GM21360 (cell line): ENCODE results near the gene KRT38.
"Not testable (repeated sequence)": the region's sequence is repeated elsewhere in the genome, so short reads cannot be mapped to it uniquely, and the experiment has no call there.

Source experiments
- ATAC-seq: cut with Tn5 transposase; IDR thresholded peaks from one replicate; pipeline ENCODE4 v1.9.1; 2021; ENCODE audit warnings: mild to moderate bottlenecking, moderate library complexity; ENCODE audit not compliant: unreplicated experiment

KRT38 gene

GRCh38 chr17:41463746-41464145 is 23.0 kb upstream of the KRT38 start:
- no peak for ATAC-seq

DNA sequence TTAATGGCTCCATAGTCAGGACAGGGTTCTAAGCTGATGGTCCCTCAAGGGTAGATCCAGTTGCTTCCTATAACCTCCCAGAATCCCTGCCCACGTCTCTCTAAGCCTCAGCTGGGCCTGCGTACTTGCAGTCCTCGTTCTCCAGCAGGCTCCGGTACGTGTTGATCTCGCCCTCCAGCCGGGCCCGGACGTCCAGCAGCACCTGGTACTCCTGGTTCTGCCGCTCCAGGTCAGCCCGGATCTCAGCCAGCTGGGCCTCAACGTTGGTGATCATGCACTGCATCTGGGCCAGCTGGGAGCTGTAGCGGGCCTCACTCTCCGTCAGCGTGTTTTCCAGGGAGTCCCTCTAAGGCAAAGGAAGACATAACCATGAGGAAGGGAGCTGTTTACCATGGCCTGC is 21.9 kb upstream of the KRT38 start:
- ATAC-seq: no peak

- ATAC-seq: no peak
Measured at GRCh38 chr17:41457676-41458075, 16.9 kb upstream of the KRT38 start.

GRCh38 chr17:41456204-41456603 is 15.4 kb upstream of the KRT38 start:
- ATAC-seq: no peak

DNA sequence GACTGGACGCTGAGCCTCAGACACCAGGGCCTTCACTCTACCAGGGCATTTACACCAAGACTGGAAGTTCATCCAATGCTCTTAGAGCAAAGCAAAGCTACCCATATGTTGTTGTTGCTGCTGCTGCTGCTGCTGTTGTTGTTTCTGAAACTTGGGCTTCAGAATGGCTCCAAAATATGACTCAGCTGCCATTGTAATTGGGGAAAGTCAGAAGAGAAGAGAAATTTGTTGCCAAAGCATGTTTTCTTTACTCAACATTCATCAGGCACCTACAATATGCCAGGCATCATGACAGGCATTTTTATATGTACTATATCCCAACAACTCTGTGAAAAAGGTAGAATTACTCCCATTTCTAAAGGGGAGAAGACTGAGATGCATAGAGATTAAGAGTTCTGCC is 14.5 kb upstream of the KRT38 start:
- no peak for ATAC-seq

GRCh38 chr17:41453066-41453465 is 12.3 kb upstream of the KRT38 start:
- no peak for ATAC-seq

- no peak for ATAC-seq
Measured at GRCh38 chr17:41452281-41452680, 11.5 kb upstream of the KRT38 start.

DNA sequence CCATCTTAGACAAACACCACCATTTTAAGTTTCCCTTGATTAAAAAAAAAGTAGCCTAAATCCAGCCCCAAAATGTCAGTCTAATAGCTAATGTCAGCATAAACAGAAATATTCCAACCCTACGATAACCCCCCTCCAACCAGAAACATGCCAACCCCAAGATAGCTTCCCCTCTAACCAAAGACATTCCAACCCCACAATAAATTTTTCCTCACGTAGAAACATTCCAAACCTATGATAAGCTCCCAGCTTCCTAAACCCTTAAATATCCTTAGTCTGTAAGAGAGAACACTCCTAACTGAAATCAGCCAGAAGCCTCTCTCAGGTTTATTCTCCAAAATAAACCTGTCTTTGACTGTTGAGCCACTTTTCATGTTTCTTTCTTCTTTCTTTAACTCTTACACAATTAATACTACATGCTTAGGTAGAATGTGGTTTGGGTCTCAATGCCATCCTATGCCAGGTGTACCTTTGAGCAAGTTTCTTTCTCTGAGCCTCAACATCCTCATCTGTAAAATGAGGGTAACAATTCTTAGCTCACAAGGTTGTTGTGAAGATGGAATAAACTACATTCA is 10.5 kb upstream of the KRT38 start:
- no peak for ATAC-seq

DNA sequence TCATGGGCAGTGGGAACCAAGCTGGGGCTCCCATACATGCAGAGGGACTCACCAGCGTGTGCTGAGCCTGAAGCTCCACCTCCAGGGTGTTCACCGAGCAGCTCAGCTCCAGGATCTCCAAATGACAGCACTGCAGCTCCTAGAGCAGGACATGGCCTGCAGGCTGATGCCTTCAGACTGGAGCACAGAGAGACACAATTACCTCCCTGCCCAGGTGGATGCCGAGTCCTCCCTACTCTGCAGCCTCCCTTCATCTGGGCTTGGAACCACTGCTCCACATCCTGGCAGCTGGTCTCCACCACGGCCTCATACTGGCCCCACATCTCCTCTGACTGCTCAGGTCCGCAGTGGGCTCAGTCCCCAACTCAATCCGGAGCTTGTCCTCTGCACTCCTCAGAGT is 8.2 kb upstream of the KRT38 start:
- ATAC-seq: no peak

DNA sequence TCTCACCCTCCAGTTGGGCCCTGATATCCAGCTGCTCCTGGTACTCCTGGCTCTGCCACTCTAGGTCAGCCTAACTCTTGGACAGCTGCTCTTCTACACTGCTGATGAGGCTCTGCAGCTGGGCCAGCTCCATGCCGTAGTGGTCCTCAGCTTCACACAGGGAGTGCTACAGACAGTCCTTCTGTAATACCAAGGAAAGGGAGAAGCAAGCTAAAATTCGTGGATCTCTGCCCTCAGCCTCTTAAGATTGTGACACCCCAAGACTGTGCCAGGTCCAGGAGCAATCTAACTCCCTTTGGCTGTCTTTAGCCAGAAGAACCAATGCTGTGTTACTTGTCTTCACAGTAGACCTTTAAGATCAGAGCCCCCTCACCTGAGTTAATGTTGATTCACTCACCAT is 7.7 kb upstream of the KRT38 start:
- ATAC-seq: no peak

GRCh38 chr17:41446806-41447205 is 6.0 kb upstream of the KRT38 start:
- no peak for ATAC-seq

GRCh38 chr17:41444640-41445039 is 3.9 kb upstream of the KRT38 start:
- ATAC-seq: no peak

DNA sequence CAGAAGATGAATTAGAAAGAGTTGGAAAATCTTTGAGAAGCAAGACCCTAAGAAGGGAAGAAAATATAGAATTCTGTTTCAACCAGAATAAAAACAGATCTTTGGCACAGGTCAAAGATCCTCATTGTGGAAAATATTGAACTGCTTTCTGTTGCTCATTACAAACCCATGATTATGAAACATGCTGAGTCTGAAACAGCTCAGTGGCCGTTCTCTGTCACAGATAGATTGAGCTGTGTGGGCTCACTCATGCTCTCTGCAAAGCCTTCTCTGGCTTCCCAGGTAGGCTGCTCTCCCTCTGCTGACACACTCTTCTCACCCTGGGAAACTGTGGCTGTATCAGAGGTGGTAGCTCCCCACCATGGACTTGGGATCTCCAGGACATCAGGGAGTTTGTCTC is 3.4 kb upstream of the KRT38 start:
- no peak for ATAC-seq

DNA sequence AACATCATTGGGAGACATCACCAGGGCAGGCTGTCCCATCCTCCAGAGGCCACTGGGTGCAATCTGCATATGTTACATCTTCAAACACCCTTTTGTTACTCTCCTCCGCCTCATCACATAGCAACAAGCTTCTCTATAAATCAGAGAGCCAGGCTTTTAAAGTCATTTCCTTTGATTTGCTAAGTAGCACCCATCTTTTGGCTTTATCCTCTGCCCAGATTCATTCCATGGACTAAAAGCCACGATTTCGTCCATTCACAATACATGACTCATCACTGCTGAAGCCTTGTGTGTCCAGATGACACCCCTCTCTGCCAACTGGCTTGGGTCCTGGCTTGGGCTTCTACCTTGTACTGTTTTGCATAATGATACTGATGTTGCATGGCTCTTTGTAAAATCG is 2.0 kb upstream of the KRT38 start:
- ATAC-seq: no peak

DNA sequence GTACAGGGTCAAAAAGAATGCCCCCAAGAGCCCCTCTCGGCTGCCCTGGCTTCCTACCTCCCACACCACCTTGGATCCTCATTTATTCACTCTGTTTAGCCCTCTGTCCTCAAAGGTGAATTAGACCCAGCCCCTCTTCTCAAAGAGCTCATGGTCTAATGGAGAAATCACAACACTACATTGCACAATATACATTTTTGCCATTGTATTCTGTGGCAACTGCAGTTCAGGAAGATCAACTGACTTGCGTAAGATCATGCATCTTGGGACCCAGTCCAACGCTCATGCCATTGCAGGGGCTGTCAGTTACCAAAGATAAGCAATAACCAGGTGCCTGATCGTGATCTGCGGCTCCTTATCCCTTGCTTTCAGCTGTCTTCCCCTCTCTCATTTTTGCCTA is 1.4 kb downstream of the KRT38 start:
- no peak for ATAC-seq

DNA sequence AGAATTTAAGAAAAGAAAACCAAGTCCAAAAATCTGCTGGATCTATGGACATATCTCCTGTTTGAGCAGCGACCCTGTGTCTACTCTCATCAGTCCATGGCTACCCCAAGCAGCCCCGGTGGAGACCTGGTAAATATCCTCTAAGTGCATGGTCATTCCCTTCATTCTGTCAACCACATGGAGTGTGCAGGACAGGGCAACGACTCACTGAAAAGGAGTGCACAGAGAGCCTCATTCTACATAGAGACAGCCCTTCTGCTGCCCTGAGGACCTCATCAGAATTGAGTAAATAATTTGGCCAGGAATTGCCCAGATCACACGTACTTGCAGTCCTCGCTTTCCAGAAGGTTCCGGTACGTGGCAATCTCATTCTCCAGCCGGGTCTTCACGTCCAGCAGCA is 3.0 kb downstream of the KRT38 start:
- no peak for ATAC-seq

DNA sequence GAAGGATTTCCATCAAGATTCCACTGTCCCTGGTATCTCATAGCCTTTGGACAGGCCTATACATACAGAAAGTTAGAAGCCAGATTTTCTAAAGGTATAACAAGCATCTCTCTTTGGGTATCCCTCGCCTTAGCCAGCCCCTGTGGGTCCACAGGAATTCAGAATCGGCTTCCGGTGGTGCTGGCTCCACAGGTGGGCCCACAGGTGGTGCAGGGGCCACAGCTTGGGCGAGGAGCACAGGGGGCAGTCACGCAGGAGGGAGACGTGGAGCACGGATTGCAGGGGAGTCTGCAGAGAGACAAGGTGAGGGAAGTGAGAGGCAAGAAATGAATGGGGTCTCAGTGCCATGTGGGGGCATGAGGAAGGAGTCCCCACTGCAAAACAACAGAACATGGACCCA is 3.5 kb downstream of the KRT38 start:
- ATAC-seq: no peak

GRCh38 chr17:41434415-41434814 is 6.4 kb downstream of the KRT38 start:
- no peak for ATAC-seq

DNA sequence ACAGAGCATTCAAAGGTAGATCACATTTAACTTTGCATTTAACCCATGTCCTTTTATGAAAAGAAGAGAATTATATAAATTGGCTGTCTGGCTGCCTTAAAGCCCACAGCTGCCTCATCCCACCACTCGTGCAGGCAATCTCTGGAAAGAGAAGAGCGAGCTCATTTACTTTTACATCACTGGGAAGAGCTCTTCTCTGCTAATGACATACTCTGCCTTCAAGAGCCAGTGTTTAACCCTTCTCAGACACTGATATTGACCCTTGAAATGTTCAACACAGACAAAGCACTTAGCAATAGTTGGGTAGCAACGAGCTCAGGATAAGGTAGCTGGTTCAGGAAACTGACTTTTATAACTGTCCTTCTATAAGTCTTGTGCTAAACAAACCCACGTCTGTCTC is 6.8 kb downstream of the KRT38 start:
- ATAC-seq: no peak

- no peak for ATAC-seq
Measured at GRCh38 chr17:41433586-41433985, 7.2 kb downstream of the KRT38 start.

DNA sequence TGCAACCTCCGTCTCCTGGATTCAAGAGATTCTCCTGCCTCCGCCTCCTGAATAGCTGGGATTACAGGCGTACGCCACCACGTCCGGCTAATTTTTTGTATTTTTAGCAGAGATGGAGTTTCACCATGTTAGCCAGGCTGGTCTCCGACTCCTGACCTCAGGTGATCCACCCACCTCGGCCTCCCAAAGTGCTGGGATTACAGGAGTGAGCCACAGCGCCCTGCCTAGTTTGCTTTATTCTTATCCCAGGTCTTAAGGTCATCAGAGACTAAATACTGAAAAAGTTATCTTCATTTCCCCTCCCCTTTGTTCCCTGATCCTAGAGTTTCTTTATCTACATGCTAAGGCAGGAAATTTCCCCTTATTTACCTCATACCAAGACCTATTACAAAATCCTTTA is 10.4 kb downstream of the KRT38 start:
- ATAC-seq: not testable (repeated sequence)

- ATAC-seq: no peak
Measured at GRCh38 chr17:41429667-41430066, 11.1 kb downstream of the KRT38 start.

GRCh38 chr17:41428591-41429291 is 12.0 kb downstream of the KRT38 start:
- ATAC-seq: no peak
